HG02981 (cell line): Measurements from ENCODE around the gene MYOCD.

Experiments
- ATAC-seq: cut with Tn5 transposase; IDR thresholded peaks from one replicate; pipeline ENCODE4 v1.9.1; 2021; ENCODE audit warnings: mild to moderate bottlenecking, moderate library complexity; ENCODE audit not compliant: unreplicated experiment

MYOCD gene

GRCh38 chr17:12709063-12709462, 43.4 kb downstream of the MYOCD start:
- no peak for ATAC-seq

- no peak for ATAC-seq
These were observed 46.7 kb downstream of the MYOCD start for GRCh38 chr17:12712415-12712814.

GRCh38 chr17:12712941-12713340, 47.3 kb downstream of the MYOCD start:
- no peak for ATAC-seq

- ATAC-seq: no peak
These were observed 54.3 kb downstream of the MYOCD start for GRCh38 chr17:12719948-12720347.

- ATAC-seq: no peak
These were observed 55.9 kb downstream of the MYOCD start for GRCh38 chr17:12721581-12721980.

- ATAC-seq: no peak
These were observed 56.6 kb downstream of the MYOCD start for GRCh38 chr17:12722282-12722681.

GRCh38 chr17:12726131-12726530, 60.4 kb downstream of the MYOCD start:
- ATAC-seq: no peak

GRCh38 chr17:12727076-12727760, 61.5 kb downstream of the MYOCD start:
- ATAC-seq: no peak

- no peak for ATAC-seq
These were observed 62.2 kb downstream of the MYOCD start for GRCh38 chr17:12727881-12728280.

- ATAC-seq: no peak
These were observed 63.4 kb downstream of the MYOCD start for GRCh38 chr17:12729086-12729485.

GRCh38 chr17:12730421-12730820, 64.7 kb downstream of the MYOCD start:
- no peak for ATAC-seq

- ATAC-seq: no peak
These were observed 65.3 kb downstream of the MYOCD start for GRCh38 chr17:12730931-12731521.

GRCh38 chr17:12731839-12732238, 66.1 kb downstream of the MYOCD start:
- ATAC-seq: no peak

GRCh38 chr17:12732366-12732765, 66.7 kb downstream of the MYOCD start:
- no peak for ATAC-seq

GRCh38 chr17:12734926-12735325, 69.2 kb downstream of the MYOCD start:
- ATAC-seq: no peak

GRCh38 chr17:12735517-12735916, 69.8 kb downstream of the MYOCD start:
- no peak for ATAC-seq

- no peak for ATAC-seq
These were observed 70.8 kb downstream of the MYOCD start for GRCh38 chr17:12736526-12736925.

- ATAC-seq: no peak
These were observed 72.2 kb downstream of the MYOCD start for GRCh38 chr17:12737740-12738469.

- ATAC-seq: no peak
These were observed 72.9 kb downstream of the MYOCD start for GRCh38 chr17:12738624-12739023.

GRCh38 chr17:12739500-12739899, 73.8 kb downstream of the MYOCD start:
- ATAC-seq: no peak

GRCh38 chr17:12743046-12743445, 77.4 kb downstream of the MYOCD start:
- ATAC-seq: no peak

GRCh38 chr17:12744298-12744697, 78.6 kb downstream of the MYOCD start:
- ATAC-seq: no peak
